GM12878 (cell line): Measurements from ENCODE around the gene SLC22A12. TPM values are rescaled to one million over a fixed set of nuclear protein-coding genes. Genes with fewer than 3 reads are reported as not detected.

Source experiments
- NR2C2 ChIP-seq: IDR thresholded peaks from 2 replicates; pipeline ENCODE4 v1.6.1; 2011; ENCODE audit warnings: borderline replicate concordance, low read depth; ENCODE audit not compliant: control insufficient read depth, insufficient read length
- RCOR1 ChIP-seq: conservative IDR thresholded peaks from 2 replicates; pipeline ENCODE4 v1.6.1; 2012; ENCODE audit warnings: low read depth, low read length, improper control_type of control experiment
- polyA plus RNA-seq, 11 experiments: library from polyadenylated mRNA; depleted of rRNA in 4 of 11; unstranded in 6 of 11; stranded (reverse) in 5 of 11; fragments of >200 nt; fragmentation: Nextera tagmentation in 4 of 11; fragmentation: Illumina TruSeq in 1 of 11; extraction: Ambion mirVana in 4 of 11; extraction: Trizol in 1 of 11; gene quantifications; 1 replicate in 1 of 11; 2 replicates in 10 of 11; pipeline versions ENCODE4 v1.2.1 to v1.2.3, GENCODE V29; 2011 to 2016; ENCODE audit warnings: inconsistent platforms in 2 of 11, missing spikeins in 2 of 11, low read depth in 1 of 11
- total RNA-seq, 4 experiments: library from RNA; depleted of rRNA in 3 of 4; stranded (reverse); fragments of >200 nt in 3 of 4; fragmentation: Illumina TruSeq in 1 of 4; extraction: Trizol in 1 of 4; gene quantifications; 2 replicates each; pipeline versions ENCODE4 v1.2.1 to v1.2.3, GENCODE V29; 2013 to 2021
- TF ChIP-seq, protein P1 (sequence below): fragments of 450-650 bp; IDR thresholded peaks from 2 replicates; pipeline ENCODE4 v1.6.1; 2017; ENCODE audit warnings: borderline replicate concordance
- TF ChIP-seq, protein P2 (sequence below): fragments of 450-650 bp; formaldehyde crosslinking; IDR thresholded peaks from 2 replicates; pipeline ENCODE4 v1.5.0; 2022; ENCODE audit warnings: mild to moderate bottlenecking, missing genetic modification characterization
- TF ChIP-seq, protein P3 (sequence below): fragments of 450-650 bp; IDR thresholded peaks from 2 replicates; pipeline ENCODE4 v1.6.1; 2014; ENCODE audit warnings: mild to moderate bottlenecking
- TF ChIP-seq, protein P4 (sequence below): IDR thresholded peaks from 2 replicates; pipeline ENCODE4 v1.6.1; 2012; ENCODE audit warnings: mild to moderate bottlenecking, low read depth, low read length
- TF ChIP-seq, protein P5 (sequence below): fragments of 150-350 bp; IDR thresholded peaks from 2 replicates; pipeline ENCODE4 v1.6.1; 2014; ENCODE audit warnings: mild to moderate bottlenecking, low read depth, low read length

SLC22A12 gene
- total and polyA plus RNA-seq, 10 of the 15 experiments (the other 5 are each of a cell fraction or from before 2014, with no cell fraction given), result not detected

DNA sequence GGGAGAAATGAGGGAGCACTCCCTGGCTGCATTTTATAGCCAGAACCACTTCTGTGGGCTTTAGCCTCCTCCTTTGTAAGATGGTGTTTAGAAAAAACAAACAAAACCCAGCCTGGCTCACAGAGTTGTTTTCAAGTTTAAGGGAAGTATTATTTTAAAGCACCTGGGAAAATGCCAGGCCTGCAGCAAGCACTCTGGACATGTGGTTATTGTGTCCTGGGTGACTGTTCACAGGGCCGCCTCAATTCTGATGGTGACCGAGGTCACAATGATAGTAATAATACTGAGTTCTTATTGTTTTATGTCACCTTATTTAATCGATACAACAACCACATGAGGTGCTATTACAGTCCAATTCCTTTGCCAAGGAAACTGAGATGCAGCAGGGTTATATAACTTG, 20.7 kb upstream of the SLC22A12 start (continued):
- TF ChIP-seq, protein P1, sequence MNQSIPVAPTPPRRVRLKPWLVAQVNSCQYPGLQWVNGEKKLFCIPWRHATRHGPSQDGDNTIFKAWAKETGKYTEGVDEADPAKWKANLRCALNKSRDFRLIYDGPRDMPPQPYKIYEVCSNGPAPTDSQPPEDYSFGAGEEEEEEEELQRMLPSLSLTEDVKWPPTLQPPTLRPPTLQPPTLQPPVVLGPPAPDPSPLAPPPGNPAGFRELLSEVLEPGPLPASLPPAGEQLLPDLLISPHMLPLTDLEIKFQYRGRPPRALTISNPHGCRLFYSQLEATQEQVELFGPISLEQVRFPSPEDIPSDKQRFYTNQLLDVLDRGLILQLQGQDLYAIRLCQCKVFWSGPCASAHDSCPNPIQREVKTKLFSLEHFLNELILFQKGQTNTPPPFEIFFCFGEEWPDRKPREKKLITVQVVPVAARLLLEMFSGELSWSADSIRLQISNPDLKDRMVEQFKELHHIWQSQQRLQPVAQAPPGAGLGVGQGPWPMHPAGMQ, result no peak
- TF ChIP-seq, protein P2, sequence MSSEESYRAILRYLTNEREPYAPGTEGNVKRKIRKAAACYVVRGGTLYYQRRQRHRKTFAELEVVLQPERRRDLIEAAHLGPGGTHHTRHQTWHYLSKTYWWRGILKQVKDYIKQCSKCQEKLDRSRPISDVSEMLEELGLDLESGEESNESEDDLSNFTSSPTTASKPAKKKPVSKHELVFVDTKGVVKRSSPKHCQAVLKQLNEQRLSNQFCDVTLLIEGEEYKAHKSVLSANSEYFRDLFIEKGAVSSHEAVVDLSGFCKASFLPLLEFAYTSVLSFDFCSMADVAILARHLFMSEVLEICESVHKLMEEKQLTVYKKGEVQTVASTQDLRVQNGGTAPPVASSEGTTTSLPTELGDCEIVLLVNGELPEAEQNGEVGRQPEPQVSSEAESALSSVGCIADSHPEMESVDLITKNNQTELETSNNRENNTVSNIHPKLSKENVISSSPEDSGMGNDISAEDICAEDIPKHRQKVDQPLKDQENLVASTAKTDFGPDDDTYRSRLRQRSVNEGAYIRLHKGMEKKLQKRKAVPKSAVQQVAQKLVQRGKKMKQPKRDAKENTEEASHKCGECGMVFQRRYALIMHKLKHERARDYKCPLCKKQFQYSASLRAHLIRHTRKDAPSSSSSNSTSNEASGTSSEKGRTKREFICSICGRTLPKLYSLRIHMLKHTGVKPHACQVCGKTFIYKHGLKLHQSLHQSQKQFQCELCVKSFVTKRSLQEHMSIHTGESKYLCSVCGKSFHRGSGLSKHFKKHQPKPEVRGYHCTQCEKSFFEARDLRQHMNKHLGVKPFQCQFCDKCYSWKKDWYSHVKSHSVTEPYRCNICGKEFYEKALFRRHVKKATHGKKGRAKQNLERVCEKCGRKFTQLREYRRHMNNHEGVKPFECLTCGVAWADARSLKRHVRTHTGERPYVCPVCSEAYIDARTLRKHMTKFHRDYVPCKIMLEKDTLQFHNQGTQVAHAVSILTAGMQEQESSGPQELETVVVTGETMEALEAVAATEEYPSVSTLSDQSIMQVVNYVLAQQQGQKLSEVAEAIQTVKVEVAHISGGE, result no peak
- TF ChIP-seq, protein P3, sequence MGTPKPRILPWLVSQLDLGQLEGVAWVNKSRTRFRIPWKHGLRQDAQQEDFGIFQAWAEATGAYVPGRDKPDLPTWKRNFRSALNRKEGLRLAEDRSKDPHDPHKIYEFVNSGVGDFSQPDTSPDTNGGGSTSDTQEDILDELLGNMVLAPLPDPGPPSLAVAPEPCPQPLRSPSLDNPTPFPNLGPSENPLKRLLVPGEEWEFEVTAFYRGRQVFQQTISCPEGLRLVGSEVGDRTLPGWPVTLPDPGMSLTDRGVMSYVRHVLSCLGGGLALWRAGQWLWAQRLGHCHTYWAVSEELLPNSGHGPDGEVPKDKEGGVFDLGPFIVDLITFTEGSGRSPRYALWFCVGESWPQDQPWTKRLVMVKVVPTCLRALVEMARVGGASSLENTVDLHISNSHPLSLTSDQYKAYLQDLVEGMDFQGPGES, result no peak
- TF ChIP-seq RCOR1 (no peak), NR2C2 (no peak)
- TF ChIP-seq, protein P4, sequence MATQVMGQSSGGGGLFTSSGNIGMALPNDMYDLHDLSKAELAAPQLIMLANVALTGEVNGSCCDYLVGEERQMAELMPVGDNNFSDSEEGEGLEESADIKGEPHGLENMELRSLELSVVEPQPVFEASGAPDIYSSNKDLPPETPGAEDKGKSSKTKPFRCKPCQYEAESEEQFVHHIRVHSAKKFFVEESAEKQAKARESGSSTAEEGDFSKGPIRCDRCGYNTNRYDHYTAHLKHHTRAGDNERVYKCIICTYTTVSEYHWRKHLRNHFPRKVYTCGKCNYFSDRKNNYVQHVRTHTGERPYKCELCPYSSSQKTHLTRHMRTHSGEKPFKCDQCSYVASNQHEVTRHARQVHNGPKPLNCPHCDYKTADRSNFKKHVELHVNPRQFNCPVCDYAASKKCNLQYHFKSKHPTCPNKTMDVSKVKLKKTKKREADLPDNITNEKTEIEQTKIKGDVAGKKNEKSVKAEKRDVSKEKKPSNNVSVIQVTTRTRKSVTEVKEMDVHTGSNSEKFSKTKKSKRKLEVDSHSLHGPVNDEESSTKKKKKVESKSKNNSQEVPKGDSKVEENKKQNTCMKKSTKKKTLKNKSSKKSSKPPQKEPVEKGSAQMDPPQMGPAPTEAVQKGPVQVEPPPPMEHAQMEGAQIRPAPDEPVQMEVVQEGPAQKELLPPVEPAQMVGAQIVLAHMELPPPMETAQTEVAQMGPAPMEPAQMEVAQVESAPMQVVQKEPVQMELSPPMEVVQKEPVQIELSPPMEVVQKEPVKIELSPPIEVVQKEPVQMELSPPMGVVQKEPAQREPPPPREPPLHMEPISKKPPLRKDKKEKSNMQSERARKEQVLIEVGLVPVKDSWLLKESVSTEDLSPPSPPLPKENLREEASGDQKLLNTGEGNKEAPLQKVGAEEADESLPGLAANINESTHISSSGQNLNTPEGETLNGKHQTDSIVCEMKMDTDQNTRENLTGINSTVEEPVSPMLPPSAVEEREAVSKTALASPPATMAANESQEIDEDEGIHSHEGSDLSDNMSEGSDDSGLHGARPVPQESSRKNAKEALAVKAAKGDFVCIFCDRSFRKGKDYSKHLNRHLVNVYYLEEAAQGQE, result no peak
- TF ChIP-seq, protein P5, sequence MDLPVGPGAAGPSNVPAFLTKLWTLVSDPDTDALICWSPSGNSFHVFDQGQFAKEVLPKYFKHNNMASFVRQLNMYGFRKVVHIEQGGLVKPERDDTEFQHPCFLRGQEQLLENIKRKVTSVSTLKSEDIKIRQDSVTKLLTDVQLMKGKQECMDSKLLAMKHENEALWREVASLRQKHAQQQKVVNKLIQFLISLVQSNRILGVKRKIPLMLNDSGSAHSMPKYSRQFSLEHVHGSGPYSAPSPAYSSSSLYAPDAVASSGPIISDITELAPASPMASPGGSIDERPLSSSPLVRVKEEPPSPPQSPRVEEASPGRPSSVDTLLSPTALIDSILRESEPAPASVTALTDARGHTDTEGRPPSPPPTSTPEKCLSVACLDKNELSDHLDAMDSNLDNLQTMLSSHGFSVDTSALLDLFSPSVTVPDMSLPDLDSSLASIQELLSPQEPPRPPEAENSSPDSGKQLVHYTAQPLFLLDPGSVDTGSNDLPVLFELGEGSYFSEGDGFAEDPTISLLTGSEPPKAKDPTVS, result no peak
- TF ChIP-seq, all 136 proteins: peak for 0
